LNCaP clone FGC (cell line): Measurements from ENCODE around the gene SLC23A1.

Experiments used
- DNase-seq: peaks from one replicate; pipeline ENCODE4 v3.0.0-alpha.2; 2011; ENCODE audit warnings: low read depth
- H3K4me3 ChIP-seq: 2 replicates; pipeline ENCODE4 v1.5.1; 2011; ENCODE audit warnings: mild to moderate bottlenecking, low read depth, low read length, control low read depth
- CTCF ChIP-seq: IDR thresholded peaks from 2 replicates; pipeline ENCODE4 v1.5.1; 2012; ENCODE audit warnings: mild to moderate bottlenecking; ENCODE audit not compliant: control insufficient read depth, insufficient read depth; ENCODE audit errors: extremely low read depth

Gene SLC23A1

GRCh38 chr5:139344177-139344576 lies 38.9 kb downstream of the SLC23A1 start:
- no peak for TF ChIP-seq CTCF
- H3K4me3 ChIP-seq = no peak overlapping the region
- DNase-seq = no peak

- no peak for DNase-seq
- no peak for TF ChIP-seq CTCF
- H3K4me3 ChIP-seq = peak overlapping the region; percentile 89
Measured at GRCh38 chr5:139343476-139343875, 39.6 kb downstream of the SLC23A1 start.

GRCh38 chr5:139342423-139342723 lies 40.7 kb downstream of the SLC23A1 start:
- no peak for DNase-seq
- no peak for TF ChIP-seq CTCF
- peak overlapping the region; percentile 89 for H3K4me3 ChIP-seq

- peak within 1 kb of the TSS; percentile 89 for H3K4me3 ChIP-seq
- TF ChIP-seq CTCF = peak; percentile 89
- DNase-seq = peak; percentile 90
Measured at GRCh38 chr5:139341689-139342422, 41.2 kb downstream of the SLC23A1 start, which contains the start of gene PAIP2. PAIP2 (plus strand) TSS chr5:139341854; CDS start chr5:139363785, 21,931 bp downstream.

GRCh38 chr5:139341187-139341688 lies 41.9 kb downstream of the SLC23A1 start:
- DNase-seq = no peak
- TF ChIP-seq CTCF = no peak
- peak overlapping the region; percentile 89 for H3K4me3 ChIP-seq

GRCh38 chr5:139340051-139340450 lies 43.0 kb downstream of the SLC23A1 start:
- no peak overlapping the region for H3K4me3 ChIP-seq
- TF ChIP-seq CTCF = no peak
- DNase-seq = no peak

- no peak for TF ChIP-seq CTCF
- DNase-seq = no peak
- no peak overlapping the region for H3K4me3 ChIP-seq
Measured at GRCh38 chr5:139335811-139336210, 47.3 kb downstream of the SLC23A1 start.
